ENCODE measurements around the gene EHMT1.

DNA sequence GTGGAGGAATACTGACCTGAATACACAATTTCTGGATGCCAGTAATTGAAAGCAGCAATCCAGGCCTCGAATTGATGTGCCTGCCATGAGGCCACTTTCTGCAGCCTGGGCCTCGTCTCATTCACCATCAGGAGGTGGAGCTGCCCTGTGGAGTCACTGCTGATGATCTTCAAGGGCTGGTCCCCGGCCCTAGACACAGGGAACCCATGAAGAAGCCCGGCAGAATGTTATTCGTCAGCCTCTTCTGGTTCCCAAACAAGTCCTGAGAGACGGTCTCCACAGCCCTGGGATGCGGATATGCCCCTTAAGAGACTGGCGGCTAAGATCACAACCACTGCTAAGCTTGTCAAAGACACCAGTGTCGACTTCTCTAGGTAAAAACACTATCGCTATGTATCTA is 44.6 kb upstream of the EHMT1 start:
- TF ChIP-seq MYC (IDR thresholded peaks at IDR 0.05; ENCODE audit: low read depth, low read length): no peak
- no peak for TF ChIP-seq MYC (CRISPR knock-in tag; IDR thresholded peaks at IDR 0.05; ENCODE audit: borderline replicate concordance, low read depth)
- no peak for TF ChIP-seq SAP30 (IDR thresholded peaks at IDR 0.05; ENCODE audit: borderline replicate concordance, insufficient read depth, low read depth, low read length, poor library complexity, severe bottlenecking)
